DND-41 (cell line): ENCODE measurements around the gene PHF24.
"Not testable (repeated sequence)": the region's sequence is repeated elsewhere in the genome, so short reads cannot be mapped to it uniquely, and the experiment has no call there.

Experiments used
- ATAC-seq: fragments of 200-7000 bp; cut with Tn5 transposase; 3 replicates; pipeline ENCODE4 v1.9.1; 2021; ENCODE audit warnings: low read depth; ENCODE audit not compliant: insufficient read depth
- DNase-seq: peaks from one replicate; pipeline ENCODE4 v3.0.0-alpha.2; 2020
- H2AFZ ChIP-seq: 2 replicates; pipeline ENCODE4 v1.6.0; 2012; ENCODE audit warnings: low read depth, low read length
- H3K27ac ChIP-seq: 2 replicates; pipeline ENCODE4 v1.5.1; 2012; ENCODE audit warnings: low read length, inconsistent platforms
- H3K27me3 ChIP-seq: fragments of 200-600 bp; sonication (generic); 2 replicates; pipeline ENCODE4 v1.6.0; 2012; ENCODE audit warnings: low read length, mild to moderate bottlenecking, inconsistent platforms; ENCODE audit not compliant: insufficient read depth, poor library complexity
- H3K36me3 ChIP-seq: 2 replicates; pipeline ENCODE4 v1.5.1; 2012; ENCODE audit warnings: low read length, inconsistent platforms; ENCODE audit not compliant: insufficient read depth
- H3K4me1 ChIP-seq: 2 replicates; pipeline ENCODE4 v1.5.1; 2012; ENCODE audit warnings: mild to moderate bottlenecking, low read length; ENCODE audit not compliant: insufficient read depth
- H3K4me2 ChIP-seq: 2 replicates; pipeline ENCODE4 v1.6.0; 2012; ENCODE audit warnings: mild to moderate bottlenecking, moderate library complexity, low read length, inconsistent platforms; ENCODE audit not compliant: insufficient read depth
- H3K4me3 ChIP-seq, 2 experiments: fragments of 200-600 bp in 1 of 2; shearing (Covaris generic) in 1 of 2; 2 replicates each; pipeline ENCODE4 v1.5.1; 2012 to 2016; ENCODE audit warnings: inconsistent platforms in 2 of 2, low read length in 2 of 2, mild to moderate bottlenecking in 2 of 2, low read depth in 1 of 2, moderate library complexity in 1 of 2
- H3K79me2 ChIP-seq: 2 replicates; pipeline ENCODE4 v1.6.0; 2012; ENCODE audit warnings: low read length, inconsistent platforms; ENCODE audit not compliant: insufficient read depth
- H3K9ac ChIP-seq: 2 replicates; pipeline ENCODE4 v1.6.0; 2012; ENCODE audit warnings: low read depth, mild to moderate bottlenecking, inconsistent platforms, low read length, moderate library complexity
- H3K9me3 ChIP-seq: 2 replicates; pipeline ENCODE4 v1.5.1; 2012; ENCODE audit warnings: low read length, moderate library complexity, mild to moderate bottlenecking, inconsistent platforms; ENCODE audit not compliant: insufficient read depth, severe bottlenecking
- H4K20me1 ChIP-seq: 2 replicates; pipeline ENCODE4 v1.6.0; 2012; ENCODE audit warnings: low read length; ENCODE audit not compliant: insufficient read depth
- EZH2 ChIP-seq: IDR thresholded peaks from 3 replicates; pipeline ENCODE4 v1.6.1; 2012; ENCODE audit warnings: borderline replicate concordance, low read depth, mild to moderate bottlenecking, moderate library complexity, low read length, inconsistent platforms; ENCODE audit not compliant: severe bottlenecking
- TF ChIP-seq, protein P1 (sequence below): IDR thresholded peaks from 2 replicates; pipeline ENCODE4 v1.5.1; 2012; ENCODE audit warnings: borderline replicate concordance, low read length, moderate library complexity, mild to moderate bottlenecking; ENCODE audit not compliant: poor library complexity, severe bottlenecking; ENCODE audit errors: extremely low read depth

The PHF24 gene

DNA sequence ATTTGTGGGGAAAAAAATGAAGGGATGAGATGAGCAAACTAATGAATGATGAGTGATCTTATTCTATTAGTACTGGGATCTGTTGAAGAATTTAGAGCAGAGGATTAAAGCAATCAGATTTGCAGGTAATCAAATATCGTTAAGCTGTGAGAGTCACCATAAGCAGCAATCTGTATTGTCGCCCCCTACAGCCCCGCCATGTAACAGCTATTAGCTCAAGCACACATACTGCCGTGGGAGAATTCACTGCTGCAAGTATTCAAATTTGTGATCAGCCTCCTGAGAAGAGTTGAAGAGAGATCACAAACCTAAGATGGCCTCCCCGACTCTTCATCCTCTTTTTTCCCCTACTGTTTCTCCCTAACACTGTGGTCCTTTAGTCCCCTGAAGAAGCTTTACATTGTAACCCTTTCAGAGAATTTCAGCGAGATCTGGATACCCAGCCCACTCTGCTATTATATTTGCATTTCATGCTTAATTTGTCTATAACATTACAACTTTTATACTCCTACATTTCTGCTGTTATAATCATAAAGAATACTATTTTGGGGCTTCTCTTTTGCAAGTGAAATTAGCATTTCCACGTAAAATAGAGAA is 28.5 kb upstream of the PHF24 start:
- peak; percentile 62; the same call in 2 of the 3 replicates for ATAC-seq

DNA sequence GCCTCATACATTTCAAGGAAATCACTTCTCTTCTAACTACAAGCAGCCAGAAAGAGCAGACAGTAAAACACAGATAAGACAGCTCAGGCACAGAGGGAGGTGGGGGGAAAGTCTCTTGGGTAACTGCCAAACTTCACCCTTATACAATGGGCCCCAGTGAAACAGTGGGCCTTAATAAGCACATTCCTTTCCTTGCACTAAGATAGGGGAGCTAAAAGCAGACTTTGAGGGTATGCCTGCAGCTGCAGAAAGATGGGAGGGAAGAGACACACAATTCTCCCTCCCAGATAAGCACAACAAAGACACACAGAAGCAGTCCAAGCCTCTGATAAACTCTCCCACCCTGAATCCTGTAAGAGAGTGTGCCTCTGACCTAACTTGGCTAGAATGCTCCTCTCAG is 18.1 kb upstream of the PHF24 start:
- H3K4me3 ChIP-seq, H3K79me2 ChIP-seq, H3K4me1 ChIP-seq, H3K36me3 ChIP-seq, H2AFZ ChIP-seq, H3K27me3 ChIP-seq, H3K27ac ChIP-seq, H3K9me3 ChIP-seq, H3K9ac ChIP-seq, ATAC-seq, DNase-seq, H4K20me1 ChIP-seq, H3K4me2 ChIP-seq: not testable (repeated sequence)

More for the DNA sequence above, 28.5 kb upstream of the PHF24 start:
- no peaks in the 10 kb centered on the region for H3K36me3 ChIP-seq
- no peaks in the 10 kb centered on the region for H3K4me1 ChIP-seq
- no peaks in the 10 kb centered on the region for H3K27me3 ChIP-seq
- H3K4me3 ChIP-seq: no peak overlapping the region
- H3K4me2 ChIP-seq: no peak overlapping the region
- H3K79me2 ChIP-seq: no peaks in the 10 kb centered on the region
- H3K9ac ChIP-seq: no peak overlapping the region
- H3K27ac ChIP-seq: no peak overlapping the region
- no peaks in the 10 kb centered on the region for H3K9me3 ChIP-seq
- no peak overlapping the region for H2AFZ ChIP-seq
- TF ChIP-seq, protein P1, sequence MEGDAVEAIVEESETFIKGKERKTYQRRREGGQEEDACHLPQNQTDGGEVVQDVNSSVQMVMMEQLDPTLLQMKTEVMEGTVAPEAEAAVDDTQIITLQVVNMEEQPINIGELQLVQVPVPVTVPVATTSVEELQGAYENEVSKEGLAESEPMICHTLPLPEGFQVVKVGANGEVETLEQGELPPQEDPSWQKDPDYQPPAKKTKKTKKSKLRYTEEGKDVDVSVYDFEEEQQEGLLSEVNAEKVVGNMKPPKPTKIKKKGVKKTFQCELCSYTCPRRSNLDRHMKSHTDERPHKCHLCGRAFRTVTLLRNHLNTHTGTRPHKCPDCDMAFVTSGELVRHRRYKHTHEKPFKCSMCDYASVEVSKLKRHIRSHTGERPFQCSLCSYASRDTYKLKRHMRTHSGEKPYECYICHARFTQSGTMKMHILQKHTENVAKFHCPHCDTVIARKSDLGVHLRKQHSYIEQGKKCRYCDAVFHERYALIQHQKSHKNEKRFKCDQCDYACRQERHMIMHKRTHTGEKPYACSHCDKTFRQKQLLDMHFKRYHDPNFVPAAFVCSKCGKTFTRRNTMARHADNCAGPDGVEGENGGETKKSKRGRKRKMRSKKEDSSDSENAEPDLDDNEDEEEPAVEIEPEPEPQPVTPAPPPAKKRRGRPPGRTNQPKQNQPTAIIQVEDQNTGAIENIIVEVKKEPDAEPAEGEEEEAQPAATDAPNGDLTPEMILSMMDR: peak; percentile 59
- TF ChIP-seq EZH2: no peak
- no peaks in the 10 kb centered on the region for H4K20me1 ChIP-seq
- DNase-seq: peak; percentile 20

DNA sequence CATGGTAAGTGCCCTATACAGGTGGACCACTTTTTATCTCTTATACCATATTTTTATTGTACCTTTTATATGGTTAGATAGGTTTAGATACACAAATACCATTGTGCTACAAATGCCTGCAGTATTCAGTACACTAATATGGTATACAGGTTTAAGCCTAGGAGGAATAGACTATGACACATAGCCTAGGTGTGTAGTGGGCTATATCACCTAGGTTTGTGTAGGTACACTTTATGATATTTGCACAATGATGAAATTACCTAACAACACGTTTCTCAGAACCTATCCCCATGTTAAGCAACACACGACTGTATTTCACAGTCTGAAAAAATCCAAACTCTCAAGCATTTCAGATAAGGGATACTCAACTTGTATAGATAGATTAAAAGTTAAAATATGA is 9.6 kb upstream of the PHF24 start:
- no peaks in the 10 kb centered on the region for H3K9me3 ChIP-seq
- H2AFZ ChIP-seq: no peak overlapping the region
- H3K4me2 ChIP-seq: no peak overlapping the region
- no peak for DNase-seq
- no peak overlapping the region for H3K9ac ChIP-seq
- no peak overlapping the region for H3K4me3 ChIP-seq
- no peak for ATAC-seq
- H4K20me1 ChIP-seq: no peaks in the 10 kb centered on the region
- TF ChIP-seq, protein P1: no peak
- no peak for TF ChIP-seq EZH2
- no peaks in the 10 kb centered on the region for H3K36me3 ChIP-seq
- H3K27me3 ChIP-seq: no peaks in the 10 kb centered on the region
- H3K79me2 ChIP-seq: no peaks in the 10 kb centered on the region
- H3K27ac ChIP-seq: no peak overlapping the region
- no peaks in the 10 kb centered on the region for H3K4me1 ChIP-seq

DNA sequence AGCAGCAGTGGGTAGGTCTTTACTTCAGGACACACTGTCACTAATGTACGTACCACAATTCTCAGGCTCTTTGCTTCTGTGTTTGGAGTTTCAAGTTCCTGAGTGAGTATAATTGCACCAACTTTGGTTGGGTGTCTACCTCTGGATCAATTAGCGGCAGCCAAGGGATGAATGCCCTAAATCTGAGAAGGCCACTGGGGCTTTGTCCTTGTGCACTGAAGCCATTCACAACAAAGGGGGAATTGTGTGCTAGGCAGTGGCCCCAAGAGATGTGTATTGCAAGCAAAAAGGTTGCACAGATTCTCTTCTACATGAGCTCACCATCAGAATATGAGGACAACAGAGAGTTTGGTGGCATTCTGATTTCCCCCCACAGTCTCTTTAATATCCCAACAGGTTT is 3.9 kb upstream of the PHF24 start:
- Histone ChIP-seq H3K4me1 (no peaks in the 10 kb centered on the region), H3K27me3 (no peaks in the 10 kb centered on the region), H3K27ac (no peak overlapping the region), H3K9me3 (no peaks in the 10 kb centered on the region), H3K4me3 (no peak overlapping the region), H3K9ac (no peak overlapping the region), H3K4me2 (no peak overlapping the region), H4K20me1 (no peaks in the 10 kb centered on the region), H3K36me3 (no peaks in the 10 kb centered on the region), H3K79me2 (no peaks in the 10 kb centered on the region), H2AFZ (no peak overlapping the region)
- ATAC-seq: no peak
- DNase-seq: no peak
- TF ChIP-seq EZH2: no peak
- TF ChIP-seq, protein P1: no peak

DNA sequence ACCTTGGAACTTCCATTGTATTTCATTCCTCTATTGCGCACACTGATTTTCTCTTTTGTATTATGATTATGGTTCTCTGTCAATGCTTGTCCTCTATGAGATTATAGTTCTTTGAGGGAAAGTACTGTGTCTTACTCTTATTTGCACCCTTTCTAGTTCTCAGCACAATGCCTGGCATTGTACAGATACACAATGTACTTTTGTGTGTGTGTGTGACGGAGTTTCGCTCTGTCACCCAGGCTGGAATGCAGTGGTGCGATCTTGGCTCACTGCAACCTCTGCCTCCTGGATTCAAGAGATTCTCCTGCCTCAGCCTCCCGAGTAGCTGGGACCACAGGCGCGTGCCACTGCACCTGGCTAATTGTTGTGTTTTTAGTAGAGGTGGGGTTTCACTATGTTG is 2.0 kb upstream of the PHF24 start:
- H3K4me3 ChIP-seq, H3K79me2 ChIP-seq, H3K9ac ChIP-seq, H3K4me2 ChIP-seq, H3K9me3 ChIP-seq, H3K4me1 ChIP-seq, ATAC-seq, H3K27me3 ChIP-seq, DNase-seq, H3K27ac ChIP-seq, H4K20me1 ChIP-seq, H3K36me3 ChIP-seq, H2AFZ ChIP-seq: not testable (repeated sequence)
